CD4-positive, alpha-beta T cell treated with Interleukin-6 at 100 ng/mL for 8 hours (primary cell): Measurements from ENCODE around the gene DTNA.
"Not testable (repeated sequence)": the region's sequence is repeated elsewhere in the genome, so short reads cannot be mapped to it uniquely, and the experiment has no call there.

Source experiments
- DNase-seq: peaks from one replicate; pipeline ENCODE4 v3.0.0-alpha.2; 2020; ENCODE audit warnings: mixed read lengths, low spot score

Gene DTNA

DNA sequence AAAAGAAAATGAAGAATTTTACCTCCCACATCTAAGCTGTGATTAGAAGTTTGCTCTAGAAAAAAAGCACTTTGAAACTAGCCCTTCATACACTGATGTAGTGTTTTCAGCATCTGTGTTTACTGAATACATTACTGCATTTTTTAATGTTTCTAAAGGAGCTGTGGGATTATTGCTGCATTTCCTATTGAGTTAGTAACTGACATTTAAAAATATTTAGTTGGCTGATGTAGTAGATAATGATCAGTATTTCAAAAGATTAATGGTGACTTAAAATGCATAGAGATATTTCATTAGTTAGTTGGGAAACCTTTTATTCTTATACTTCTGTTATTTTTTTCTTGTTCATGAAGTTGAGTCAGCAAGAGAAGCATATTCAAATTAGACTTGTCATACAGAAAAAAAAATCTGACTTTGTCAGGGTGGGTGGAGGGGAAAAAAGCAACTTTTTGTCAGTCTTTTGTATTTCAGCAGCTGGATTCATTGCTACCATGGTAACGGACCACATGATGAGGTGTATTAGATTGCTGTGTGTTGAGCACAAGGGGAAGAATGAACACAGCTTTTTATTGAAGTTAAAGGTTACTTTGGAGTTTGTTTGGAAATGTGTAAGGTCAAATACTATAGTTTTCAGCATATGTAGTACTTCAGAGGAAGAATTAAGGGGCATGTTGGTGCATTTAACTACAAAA lies at the start of gene DTNA:
TSS of gene DTNA (plus strand) at position 549 of the 692 bp plus-strand sequence. CDS start 45,679 bp downstream, outside the sequence.
- no peak for DNase-seq

DNA sequence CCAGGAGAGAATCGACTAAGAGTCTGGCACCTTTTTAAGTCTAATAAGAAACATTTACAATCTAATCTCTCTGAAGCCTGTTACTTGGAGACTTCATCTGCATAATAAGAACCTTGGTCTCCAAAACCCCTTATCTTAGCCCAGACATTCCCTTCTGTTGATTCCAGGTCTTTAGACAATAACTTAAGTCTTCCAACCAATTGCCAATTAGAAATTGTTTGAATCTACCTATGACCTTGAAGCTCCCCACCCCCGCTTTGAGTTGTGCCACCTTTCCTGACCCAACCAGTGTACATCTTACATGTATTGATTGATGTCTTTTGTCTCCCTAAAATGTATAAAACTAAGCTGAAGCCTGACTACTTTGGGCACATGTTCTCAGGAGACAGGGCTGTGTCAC lies 49.5 kb upstream of the DTNA start:
- no peak for DNase-seq

DNA sequence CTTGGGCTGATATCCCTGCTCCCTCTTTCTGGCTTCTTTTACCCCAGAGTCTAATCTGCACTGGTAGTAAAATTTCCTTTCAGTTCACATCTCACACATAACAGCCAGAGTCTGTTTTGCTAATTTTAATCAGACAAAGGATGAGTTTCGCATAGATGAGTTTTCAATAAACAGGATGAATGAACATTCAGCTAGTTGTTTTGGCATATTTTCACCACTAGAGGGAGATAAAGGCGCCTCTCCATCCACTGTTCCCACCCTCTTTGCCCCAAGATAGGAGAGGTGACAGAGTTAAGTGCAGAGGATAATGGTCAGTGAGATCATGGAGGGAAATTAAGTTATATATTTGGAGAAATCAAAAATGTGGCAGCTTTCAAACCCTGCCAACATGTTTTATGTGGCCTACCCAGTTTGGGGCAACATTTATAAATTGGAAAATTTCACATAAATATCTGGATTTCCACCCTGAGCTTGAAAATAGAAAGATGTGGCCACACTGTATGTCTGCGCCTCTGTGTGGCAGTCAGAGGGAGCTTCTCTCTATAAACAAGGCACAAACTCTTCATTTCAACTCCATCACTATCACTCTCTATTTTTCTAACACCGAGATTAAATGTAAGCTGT lies 48.5 kb upstream of the DTNA start:
- no peak for DNase-seq

DNA sequence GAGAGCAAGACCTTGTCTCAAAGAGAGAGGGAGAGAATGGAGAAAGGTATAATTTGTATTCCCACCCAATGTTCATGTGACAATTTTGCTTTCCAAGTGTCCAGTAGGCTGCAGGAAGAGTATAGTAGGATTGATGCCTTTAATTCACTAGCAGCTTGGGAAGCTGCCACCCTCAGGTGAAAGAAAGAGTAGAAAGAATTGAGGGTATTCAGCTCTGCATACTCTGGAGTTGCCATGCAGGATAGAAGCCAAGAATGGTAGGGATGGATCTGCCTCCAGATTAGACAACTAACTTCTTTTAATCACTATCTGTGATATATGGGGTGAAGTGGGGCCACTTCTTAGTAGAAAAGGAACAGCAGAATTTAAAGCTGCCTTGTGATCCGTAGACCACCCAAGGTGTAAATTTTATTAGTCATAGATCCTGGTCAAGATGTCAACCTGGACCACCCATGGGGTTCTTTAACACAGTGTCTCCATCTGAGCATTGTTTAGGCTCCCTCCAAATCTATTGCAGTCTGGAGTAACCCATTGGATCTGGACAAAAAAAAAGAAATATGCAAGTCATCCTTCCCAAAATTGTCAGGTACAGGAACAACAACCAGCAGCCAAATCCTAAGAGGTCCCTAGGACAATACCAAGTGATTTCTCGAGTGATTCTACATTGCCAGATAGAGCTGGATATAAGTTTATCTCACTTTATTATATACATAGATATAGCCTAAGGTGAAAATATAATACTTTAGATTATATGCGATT lies 33.1 kb upstream of the DTNA start:
- DNase-seq, result no peak

DNA sequence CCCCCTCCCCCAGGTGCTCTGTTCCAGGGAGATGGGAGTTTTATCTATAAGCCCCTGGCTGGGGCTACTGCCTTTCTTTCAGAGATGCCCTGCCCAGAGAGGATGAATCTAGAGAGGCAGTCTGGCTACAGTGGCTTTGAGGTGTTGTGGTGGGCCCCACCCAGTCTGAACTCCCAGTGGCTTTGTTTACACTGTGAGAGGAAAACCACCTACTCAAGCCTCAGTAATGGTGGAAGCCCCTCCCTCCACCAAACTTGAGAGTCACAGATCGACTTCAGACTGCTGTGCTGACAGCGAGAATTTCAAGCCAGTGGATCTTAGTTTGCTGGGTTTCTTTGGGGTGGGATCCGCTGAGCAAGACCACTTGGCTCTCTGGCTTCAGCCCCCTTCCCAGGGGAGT lies 20.3 kb upstream of the DTNA start:
- DNase-seq, result not testable (repeated sequence)

DNA sequence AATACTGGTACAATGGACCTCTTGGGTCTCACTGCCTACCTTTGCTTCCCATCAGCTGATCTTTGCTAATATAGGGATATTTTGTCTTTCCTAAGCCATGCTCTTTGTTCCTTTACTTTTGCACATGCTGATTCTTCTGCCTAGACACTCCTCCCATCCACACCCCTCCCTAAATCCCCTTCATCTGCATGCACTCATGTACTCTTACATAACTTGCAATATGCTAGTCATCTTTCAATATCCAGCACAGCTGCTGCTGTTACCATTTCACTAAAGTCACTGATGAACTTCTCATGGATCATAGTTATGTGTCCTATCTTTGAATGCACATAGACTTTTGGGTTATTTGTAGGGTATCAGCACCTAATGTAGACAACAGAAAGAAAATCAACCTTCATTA lies 18.5 kb upstream of the DTNA start:
- DNase-seq, result no peak

DNA sequence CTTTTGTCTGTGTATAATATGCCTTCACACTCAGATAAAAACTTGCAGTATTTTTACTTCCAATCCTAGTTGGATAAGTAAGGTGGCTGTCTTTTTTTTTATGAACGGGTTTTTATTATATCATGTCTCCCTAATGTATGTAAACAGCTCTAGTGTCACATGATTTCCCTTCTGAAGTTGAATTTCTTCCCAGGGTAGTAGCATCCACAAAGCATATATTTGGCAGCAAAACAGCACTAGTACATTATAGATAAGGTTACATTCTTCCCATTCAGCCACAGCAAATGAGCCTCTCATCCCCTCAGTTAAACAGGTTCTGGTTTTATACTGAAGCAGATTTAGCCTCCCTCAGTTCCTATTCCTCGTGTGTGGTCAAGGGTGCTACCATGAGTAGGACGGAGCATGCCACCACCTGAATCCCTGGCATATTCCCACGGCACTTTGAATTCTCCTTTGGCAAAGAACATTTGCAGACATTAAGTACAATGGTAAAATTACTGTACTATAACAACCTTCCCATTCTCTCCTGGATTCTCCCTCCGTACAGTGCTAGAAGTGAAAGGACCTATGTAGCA lies 15.4 kb upstream of the DTNA start:
- DNase-seq, result no peak

DNA sequence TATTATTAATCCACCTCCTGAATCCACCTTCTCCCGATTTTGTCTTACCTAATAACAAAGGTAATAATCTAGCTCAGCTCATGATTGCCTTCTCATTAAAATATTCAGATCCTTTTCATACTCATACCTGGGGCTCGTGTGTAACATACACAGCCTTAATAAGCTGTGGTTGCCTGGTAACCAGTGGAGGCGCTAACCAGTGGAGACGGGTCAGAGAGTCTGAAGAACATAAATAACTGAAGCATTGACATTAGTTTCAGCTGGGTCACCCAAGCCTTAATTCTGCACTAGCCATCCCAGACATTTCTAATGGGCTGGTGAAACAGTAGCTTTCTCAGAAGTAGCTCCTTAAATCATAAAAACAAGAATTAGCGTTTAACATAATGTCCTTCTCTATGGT lies 14.8 kb upstream of the DTNA start:
- DNase-seq, result no peak

DNA sequence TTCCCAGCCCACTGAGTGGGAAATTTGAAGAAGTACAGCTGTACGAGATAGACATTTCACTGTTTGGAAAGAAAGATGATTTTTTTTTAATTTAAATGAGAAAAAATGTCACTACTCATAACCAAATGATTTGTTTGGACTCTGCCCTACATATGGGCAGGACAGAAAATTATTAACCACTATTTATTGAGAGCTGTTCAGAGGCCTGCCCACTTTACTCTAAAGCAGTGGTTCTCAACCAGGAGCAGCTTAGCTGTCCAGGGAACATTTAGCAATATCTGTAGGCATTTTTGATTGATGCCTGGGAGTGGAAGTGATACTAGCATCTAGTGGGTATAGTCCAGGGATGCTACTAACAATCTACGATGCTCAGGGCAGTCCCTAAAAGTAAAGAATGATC lies 13.4 kb upstream of the DTNA start:
- DNase-seq, result no peak

DNA sequence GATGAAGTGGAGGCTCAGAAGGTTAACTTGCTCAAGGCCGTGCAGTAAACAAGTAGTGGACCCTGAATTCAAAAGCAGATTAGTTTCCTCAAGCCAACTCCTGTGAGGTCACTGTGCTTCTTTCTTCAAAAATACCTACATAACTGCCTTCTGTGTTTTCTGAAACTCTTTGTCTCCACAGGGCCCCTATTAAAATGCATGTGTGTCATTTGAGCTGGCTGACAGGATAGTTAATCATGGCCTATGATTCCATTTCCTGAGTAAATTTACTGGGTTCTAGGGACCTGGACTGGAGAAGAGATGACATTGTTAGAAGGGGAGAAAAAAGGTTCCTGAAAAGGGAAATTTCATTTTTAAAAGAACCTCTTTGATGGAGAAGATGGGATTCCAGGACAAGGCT lies 12.9 kb upstream of the DTNA start:
- no peak for DNase-seq

DNA sequence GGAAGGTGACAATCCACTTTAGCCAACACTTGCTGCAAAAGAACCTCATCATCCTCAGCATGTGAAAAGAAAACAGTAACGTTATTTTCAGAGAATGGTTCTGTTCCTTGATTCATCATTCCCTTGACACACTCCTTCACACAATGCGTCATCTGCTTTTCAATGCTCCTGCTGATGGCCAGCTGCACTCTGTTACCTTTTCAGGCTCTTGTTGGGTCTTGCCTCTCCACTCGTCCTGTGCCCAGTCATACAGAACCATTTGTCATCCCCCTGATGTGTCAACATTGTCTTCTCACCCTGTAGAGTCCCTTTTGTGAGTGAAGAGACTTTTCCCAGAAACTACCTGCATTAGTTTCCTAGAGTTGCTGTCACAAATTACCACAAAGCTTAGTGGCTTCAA lies 12.2 kb upstream of the DTNA start:
- no peak for DNase-seq

DNA sequence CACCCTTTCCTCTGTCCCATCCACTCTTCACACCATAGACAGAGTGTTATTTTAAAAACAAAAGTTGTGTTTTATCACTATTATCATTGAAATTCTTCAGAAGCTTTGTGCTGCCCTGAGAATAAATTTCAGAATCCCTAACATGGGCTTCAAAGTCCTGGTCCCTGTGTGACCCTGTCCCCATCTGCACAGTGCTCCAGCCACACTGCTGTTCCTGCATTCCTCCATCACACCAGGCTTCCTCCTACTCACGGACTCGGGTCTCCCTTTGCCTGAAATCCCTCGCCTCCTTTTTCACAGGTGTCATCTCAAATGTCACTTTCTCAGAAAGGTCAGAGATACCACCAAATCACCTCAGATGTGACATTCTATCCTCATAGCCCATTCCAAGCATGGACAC lies 8.2 kb upstream of the DTNA start:
- no peak for DNase-seq

DNA sequence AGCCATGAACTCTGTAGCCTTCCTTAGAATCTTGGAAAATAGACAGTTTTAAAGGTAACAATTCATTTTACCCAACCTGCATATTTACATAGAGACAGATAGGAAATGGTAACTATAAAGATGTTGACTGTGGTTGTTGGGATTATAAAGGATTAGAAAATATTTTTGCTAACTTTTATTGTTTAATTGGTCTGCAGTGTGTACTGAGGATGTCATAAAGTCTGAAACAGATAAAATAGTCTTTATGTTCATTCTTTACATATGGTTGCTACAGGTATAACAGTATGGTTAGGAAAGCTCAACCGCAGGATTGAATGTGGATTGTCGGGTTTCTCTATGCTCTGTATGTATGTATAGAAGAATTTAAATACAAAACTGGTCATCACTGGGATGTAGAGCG lies 7.3 kb upstream of the DTNA start:
- DNase-seq, result no peak

DNA sequence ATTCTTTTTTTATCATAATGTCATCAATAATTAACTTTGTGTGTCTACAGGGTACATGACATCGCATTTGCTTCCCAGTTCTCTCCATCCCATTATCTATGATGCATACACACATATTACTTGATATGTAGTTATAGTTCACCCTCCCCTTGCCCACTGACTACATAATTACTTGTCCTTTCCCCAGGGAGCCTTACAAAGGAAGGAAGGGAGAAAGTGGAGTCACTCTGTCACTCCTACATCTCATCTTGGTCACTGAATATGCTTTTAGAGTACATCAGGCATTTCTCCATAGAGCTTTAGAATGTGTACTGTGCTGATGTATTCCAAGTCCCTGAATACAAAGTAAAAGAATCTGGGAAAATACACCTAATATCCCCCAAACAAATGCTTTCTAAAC lies 6.0 kb upstream of the DTNA start:
- no peak for DNase-seq

DNA sequence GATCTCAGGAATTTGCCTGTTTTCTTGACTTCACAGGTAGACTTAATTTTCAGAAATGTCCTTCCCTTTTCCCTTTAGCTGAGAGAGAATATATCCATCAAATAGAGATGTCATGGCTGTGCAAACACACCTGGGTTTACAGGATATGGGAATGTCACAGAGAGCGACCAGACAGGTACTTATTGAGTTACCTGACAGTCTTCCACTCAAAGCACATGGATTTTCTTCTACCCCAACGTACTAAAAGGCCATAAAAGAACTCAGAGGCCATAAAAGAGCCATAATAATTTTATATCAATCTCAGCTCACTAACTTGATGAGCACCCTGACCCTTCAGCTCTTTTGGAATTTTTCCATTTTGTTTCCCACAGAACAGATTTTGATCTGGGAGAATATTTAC lies 5.3 kb upstream of the DTNA start:
- no peak for DNase-seq

DNA sequence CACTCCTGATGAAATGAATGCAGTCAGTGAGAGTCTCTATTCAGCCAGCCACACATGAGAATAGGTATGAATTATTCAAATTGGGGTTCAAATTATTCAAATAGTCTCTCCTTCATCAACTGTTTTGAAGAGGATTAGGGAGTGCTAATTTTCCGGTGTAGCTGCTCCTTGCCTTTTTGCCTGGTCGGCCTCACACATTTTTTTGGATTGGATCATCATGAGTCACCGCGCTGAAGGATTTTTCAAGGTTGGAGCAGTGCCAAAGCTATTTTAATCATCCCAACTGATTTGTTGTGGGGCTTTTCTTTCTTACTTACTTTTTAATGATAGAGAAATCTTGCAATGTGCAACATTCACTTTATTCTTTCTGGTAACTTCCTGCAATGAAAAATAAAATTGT lies 2.4 kb upstream of the DTNA start:
- no peak for DNase-seq

DNA sequence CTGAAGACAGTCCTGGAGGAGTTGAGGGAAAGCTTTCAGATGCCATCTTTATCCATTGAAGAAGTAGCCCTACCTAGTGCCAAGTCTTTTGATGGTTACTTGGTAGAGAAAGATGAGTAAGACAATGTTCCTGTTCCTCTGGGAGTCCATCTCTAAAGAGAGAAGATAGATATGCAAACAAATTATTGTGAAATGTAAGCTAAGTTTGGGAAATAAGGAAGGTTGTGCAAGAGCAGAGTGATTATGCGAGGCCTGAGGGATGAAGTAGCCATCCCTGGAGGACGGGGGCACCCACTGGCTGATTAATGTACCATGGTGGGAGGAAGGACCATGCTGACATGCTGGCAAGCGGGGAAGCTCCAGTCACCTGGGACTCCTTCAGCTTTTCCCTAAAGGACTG lies 994 bp upstream of the DTNA start:
- DNase-seq, result no peak

DNA sequence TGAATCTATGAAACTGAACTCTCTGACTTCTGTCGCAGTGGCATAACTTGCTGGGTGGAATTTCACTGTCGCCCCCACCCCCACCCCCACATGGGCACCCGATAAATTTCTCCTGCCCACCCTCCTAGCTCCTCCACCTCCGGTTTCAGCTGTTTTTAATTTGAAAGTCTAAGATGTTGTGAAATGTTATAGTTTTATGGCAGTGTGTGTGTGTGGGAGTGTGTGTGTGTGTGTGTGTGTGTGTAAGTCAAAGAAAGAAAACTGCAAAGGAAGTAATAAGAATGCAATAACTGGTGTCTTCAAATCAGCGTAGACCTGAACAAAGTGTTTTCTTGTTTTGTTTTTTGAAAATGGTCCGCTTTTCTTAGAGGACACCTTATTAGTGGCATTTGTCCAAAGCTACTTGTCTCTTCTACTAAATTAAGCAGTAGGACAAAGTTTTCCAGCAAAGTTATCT lies 388 bp downstream of the DTNA start:
- DNase-seq, result no peak

DNA sequence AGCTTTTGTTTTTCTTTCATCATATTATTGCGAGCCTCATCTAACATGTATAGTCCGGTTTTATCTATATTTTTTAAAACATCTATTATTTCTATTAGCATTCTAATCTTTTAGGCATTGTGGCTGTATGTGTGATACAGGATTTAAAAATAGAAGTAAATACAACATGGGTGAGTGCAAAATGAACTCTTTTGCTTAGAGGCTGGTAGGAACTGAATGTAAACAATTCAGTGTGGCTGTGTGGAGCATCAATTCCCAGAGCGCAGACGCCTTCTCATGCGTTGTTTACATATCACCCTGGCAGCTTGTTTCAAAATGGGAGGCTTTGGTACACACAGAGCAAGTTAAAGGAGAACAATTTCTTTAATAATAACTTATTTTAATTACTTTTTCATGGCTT lies 836 bp downstream of the DTNA start:
- DNase-seq, result no peak

DNA sequence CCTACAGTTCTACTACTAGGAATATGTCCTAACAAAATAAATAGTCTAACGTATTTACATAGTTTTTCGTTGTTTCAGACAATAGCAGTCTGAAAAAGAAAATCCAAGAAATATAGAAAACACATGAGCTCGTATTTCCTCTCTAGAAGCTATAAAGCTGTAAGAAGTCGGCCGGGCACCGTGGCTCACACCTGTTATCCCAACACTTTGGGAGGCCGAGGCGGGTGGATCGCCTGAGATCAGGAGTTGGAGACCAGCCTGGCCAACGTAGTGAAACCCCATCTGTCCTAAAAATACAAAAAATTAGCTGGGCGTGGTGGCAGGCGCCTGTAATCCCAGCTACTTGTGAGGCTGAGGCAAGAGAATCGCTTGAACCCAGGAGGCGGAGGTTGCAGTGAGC lies 6.0 kb downstream of the DTNA start:
- DNase-seq, result not testable (repeated sequence)

DNA sequence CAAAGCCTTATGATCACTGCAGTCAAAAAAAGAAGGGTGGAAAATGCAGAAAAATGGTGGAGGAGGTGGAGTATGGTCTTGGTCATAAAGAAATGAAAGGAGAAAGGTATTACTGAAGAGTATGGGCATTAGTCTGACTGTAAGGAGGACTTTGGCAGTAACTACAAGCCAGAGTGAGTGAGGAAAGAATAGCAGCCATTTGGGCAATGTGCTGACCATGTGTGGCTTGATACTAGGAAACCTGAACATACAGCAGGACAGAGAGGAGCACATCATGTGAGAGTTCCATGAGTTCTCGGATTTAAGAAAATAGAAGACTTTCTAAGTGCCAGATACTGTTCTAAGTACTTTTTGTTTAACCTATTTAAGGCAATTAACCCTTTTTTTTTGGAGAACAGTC lies 8.5 kb downstream of the DTNA start:
- no peak for DNase-seq

DNA sequence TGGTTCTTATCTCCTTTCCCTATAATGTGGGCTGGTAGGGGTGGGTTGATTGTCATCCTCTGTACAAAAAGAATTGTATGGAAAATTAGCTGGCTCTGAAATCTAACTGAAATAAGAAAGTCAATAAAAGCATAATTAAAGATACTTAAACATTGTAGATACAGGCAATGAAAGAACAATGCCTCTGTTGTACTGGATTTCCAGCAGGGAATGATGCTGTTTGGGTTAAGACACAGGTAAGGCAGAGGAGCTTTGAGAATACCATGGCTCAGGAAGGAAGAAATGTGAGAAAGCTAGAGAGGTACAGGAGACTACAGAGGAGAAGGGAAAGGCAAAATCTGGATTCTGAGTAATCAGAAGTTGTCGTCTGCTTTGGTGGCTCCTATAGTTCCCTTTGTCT lies 10.1 kb downstream of the DTNA start:
- no peak for DNase-seq

DNA sequence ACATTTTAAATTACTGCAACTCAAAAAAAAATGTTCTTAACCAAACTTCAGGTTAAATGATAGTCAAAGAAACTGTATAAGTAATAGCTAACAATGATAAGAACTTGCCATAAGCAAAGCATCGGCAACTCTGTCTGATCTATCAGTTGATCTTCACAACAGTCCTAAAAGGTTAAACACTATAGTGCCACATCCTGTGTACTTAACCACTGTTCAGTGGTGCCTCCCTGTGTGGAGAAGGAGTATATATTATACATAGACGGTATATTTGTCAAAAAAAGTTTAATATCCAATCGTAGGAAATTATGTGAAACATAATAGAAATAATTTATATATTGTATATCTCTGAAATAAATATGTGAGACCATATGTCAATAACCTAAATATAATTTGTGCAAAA lies 13.0 kb downstream of the DTNA start:
- DNase-seq, result no peak
